ELR (cell line): Measurements from ENCODE around the gene RAB5B.

ENCODE experiments used
- DNase-seq: peaks from one replicate; pipeline ENCODE4 v3.0.0-alpha.2; 2015; ENCODE audit warnings: low read depth

Gene RAB5B

DNA sequence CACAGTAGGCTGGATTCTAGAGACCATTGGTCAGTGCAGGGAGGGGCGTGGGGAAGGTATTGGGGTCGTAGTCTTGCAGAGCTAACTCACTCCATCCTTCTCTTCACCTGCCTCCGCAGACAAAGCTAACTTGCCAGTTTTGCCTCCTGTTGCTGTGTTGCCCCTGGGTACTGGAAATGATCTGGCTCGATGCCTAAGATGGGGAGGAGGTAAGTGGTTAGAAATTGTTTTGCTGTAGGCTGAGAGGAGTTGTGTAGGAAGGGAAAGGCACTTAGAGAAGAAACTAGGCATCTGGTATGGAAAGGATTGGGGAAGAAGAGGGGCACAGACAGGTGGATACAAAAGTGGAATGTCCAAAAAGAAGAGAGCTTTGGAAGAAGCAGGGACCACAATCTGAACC, 31.8 kb upstream of the RAB5B start:
- no peak for DNase-seq

DNA sequence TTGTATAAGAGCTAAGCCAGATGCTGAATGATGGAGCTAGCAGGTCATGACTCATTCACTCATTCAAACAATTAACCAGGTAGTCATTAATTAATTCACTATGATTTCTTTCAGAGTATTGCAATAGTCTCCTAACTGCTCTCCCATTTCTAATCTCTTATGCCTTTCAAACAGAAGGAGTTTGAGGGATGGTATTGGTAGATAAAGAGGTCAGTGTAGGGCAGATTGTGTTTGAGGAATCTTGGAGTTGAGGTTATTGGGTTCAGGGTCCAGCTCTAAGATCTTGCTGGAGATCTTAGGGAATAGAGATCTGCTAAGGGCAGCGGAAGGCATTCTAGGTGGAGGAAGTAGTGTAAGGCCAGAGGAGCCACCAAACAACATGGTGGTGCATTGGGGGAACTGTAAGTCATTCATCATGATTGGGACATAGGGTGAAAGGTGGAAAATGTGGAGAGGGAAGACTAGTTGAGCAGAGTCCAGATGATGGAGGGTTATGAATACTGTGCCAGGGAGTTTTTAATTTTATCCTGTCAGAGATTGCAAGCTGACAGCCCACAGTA, 31.2 kb upstream of the RAB5B start:
- DNase-seq: no peak

DNA sequence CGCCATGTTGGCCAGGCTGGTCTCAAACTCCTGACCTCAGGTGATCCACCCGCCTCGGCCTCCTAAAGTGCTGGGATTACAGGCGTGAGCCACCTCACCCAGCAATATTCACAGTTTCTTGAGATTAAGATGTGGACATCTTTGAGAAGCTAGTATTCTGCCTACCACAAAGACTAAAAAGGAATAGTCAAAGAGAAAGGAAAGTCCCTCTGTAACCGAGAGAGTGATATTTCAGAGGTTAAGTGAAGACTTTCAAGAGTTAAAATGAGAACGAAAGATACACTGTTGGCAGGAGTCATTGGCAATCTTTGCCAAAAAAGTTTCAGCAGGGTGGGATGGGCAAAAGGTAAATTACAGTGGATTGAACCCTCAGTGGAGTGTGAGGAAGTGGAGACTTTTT, 27.3 kb upstream of the RAB5B start:
- DNase-seq: no peak

DNA sequence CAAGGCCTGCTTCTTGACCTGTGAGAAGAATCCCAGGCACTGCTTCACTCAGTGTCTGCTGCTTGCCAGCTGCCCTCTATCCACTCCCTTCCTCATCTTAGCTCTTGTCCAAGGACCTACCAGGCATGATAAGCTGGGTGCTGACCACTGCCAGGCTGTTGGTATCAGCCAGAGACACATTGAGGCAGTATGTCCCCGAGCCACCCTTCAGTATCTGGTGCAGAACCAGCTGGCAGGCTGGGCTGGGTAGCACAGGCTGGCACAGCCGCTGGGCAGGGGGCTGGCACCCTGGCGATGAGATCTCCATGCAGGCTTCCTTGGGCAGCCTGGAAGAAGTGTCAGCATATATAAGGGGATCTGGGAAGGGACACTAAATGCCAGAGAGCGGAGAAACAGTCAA, 18.5 kb upstream of the RAB5B start:
- DNase-seq: no peak

DNA sequence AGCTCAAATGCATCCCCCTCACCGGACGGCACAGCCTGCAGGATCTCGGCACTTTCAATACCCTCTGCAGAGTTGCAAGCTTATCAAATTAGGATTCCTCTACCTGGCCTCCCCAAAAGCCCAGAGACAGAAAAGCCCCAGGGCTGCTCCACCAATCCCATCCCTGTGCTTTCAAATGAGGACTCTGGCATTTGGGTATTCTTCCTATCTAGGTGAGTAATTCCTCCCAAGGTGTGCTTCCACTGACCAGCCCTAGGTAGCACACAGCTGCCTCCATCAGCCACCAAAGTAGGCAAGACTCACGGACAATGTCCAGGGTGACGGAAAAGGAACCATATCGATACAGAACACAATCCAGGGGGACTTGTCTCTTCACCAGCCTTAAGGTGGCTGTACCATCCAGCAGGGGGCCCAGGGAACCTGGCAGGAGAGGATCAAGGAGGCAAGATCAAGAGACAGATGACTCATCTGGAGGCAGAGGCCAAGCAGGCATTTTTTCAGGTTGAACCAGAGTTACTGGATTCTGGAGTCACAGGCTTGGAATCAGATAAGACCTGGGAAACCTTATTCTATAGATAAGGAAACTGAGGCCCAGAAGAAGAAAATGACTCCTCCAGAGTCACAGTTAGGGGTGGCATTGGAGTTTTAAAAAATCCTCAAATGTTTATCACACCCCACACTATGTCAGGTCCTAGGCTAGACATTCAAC, 17.9 kb upstream of the RAB5B start:
- peak; percentile 90 for DNase-seq

DNA sequence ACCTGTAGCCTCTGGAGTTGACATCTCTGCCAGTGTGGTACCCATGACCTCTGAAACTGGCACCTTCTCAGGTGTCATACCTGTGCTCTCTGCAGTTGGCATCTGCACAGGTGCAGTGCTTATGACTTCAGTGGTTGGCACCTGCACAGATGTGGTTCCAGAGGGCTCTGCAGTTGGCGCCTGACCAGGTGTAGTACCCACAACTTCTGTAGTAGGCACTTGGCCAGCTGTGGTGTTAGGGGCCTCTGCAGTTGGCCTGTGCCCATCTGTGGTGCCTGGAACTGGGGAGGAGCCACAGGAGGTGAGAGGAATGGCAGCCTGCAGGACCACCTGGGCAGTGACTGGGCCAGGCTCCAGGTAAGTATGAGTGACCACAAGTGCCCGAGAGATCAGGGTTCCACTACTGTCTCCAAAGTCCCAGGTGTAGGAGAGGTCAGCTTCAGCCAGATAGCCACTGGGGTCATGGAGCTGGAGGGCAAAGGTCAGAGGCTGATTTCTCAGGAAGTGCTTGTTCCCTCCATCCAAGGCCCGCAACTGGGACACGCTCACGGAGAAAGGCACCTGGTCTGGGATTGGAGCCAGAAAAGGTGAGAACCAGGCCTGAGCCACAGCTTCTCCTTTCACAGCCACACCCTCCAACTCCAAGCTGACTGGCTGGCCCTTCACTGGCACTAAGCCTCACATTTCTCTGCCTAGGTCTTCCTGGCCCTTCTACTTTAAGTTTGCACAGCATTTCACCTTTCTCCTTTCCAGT, 16.6 kb upstream of the RAB5B start:
- no peak for DNase-seq

DNA sequence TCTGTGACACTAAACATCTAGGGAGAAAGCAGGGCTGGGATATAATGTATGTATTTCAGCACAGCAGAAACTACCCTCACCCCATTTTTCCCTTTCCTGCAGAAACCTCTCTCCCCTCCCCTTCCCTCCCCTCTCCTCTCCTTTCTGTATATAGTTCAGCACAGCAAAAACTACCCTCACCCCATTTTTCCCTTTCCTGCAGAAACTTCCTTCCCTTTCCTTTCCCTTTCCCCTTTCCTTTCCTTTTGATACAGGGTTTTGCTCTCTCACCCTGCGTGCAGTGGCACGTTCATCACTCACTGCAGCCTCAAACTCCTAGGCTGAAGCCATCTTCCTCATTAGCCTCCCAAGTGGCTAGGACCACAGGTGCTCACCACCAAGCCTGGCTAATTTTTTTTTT, 10.1 kb upstream of the RAB5B start:
- DNase-seq: no peak

DNA sequence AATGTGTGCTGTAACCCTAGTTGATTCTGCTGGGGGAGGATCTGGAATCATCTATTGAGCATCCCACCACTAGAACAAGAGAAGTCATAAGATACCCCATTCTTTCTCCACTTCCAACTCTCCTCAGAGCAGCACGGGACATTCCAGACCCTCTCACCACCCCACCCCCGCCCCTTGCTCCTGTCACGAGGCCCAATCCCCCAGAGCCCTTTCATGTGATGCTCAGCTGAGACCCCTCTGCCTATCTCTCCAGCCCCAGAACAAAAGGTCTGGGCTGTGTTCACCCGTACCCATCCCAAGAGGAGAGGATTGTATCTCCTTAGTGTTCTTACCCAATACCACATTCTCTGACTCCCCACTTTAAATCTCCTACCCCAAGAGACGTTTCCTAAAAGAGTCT, 8.6 kb upstream of the RAB5B start:
- no peak for DNase-seq

DNA sequence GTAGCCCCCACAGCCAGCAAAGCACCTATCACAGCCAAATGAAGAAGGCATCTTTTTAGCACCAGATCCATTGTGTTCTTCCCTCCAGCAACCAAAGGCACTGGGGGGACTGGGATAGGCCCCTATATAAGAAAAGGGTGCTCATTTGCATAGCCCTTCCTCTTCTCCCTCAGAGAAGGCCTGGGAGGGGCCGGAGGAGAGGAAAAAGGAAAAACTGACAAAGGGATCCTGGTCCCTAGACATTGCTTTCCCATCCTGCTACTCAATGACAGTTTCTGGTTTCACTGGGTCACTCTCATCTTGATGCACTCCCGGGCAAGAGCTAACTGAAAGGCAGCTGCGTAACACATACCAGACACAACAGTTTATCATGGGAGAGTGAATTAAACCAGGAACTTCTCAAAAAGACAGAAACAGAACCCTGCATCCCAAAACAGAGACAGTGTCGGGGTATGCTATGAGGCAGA, 7.9 kb upstream of the RAB5B start, which contains the start of gene PMEL:
TSS of gene PMEL (minus strand) at position 102 of the 467 bp plus-strand sequence. CDS start at position 71, 31 bp downstream.
- DNase-seq: no peak

DNA sequence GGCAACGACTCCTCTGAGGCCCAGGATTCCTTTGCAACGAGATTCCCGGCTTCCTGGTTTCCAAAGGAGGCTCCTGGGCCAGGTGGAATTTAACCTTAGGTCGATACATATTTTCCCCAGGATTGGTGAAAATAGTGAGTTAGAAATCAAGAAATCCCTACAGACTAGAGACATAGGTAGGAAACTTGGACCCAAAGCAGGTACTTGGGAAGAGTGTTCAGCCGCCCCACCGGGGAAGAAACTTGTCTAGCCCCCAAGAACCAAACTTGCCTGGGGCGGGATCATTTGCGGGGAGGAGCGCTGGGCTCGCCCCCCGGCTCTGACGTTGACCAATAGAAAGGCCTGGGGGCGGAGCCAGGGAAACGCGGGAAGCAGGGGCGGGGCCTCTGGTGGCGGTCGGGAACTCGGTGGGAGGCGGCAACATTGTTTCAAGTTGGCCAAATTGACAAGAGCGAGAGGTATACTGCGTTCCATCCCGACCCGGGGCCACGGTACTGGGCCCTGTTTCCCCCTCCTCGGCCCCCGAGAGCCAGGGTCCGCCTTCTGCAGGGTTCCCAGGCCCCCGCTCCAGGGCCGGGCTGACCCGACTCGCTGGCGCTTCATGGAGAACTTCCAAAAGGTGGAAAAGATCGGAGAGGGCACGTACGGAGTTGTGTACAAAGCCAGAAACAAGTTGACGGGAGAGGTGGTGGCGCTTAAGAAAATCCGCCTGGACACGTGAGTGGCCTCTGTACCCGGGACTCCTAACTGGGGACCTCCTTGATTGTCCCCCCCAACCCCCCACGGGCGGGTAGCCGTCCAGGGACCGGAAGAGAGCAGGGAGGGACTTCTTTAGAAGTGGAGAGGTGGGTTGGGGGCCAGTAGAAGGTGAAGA, 7.2 kb upstream of the RAB5B start, which contains the start of gene CDK2:
TSS of gene CDK2 (plus strand) at position 423 of the 874 bp plus-strand sequence. CDS start at position 602, 179 bp downstream.
- DNase-seq: peak; percentile 94

DNA sequence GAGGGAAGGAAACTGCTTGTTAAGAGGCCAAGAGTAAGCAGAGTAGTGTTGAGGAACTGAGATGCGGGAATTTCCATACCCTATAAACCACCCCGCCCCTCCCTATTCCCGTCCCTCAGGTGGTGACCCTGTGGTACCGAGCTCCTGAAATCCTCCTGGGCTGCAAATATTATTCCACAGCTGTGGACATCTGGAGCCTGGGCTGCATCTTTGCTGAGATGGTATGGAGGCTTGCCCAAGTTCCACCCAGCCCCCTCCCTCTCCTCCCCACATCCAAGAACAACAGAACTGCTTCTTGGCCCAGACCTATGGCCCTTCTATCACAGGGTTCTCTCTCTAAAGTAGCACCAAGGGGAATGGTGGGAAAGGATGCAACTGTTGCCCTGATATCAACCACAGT, 4.5 kb upstream of the RAB5B start:
- no peak for DNase-seq

DNA sequence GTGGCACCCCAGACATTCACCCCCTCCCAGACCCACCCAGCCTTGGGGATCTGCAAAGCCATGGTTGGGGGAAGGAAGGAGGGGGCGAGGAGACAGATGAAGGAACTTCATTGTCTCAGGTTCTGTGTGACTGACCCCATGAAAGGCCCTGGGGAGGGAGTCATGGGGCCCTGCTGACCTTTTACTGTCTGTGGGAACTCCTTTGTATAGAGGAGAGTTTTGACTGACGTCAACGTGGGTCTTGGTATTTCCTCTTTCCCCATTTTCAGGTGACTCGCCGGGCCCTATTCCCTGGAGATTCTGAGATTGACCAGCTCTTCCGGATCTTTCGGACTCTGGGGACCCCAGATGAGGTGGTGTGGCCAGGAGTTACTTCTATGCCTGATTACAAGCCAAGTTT, 3.1 kb upstream of the RAB5B start:
- peak; percentile 81 for DNase-seq

DNA sequence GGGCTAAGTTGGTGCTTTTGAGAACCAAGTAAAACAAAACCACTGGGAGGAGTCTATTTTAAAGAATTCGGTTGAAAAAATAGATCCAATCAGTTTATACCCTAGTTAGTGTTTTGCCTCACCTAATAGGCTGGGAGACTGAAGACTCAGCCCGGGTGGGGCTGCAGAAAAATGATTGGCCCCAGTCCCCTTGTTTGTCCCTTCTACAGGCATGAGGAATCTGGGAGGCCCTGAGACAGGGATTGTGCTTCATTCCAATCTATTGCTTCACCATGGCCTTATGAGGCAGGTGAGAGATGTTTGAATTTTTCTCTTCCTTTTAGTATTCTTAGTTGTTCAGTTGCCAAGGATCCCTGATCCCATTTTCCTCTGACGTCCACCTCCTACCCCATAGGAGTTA, 1.8 kb upstream of the RAB5B start:
- peak; percentile 82 for DNase-seq

DNA sequence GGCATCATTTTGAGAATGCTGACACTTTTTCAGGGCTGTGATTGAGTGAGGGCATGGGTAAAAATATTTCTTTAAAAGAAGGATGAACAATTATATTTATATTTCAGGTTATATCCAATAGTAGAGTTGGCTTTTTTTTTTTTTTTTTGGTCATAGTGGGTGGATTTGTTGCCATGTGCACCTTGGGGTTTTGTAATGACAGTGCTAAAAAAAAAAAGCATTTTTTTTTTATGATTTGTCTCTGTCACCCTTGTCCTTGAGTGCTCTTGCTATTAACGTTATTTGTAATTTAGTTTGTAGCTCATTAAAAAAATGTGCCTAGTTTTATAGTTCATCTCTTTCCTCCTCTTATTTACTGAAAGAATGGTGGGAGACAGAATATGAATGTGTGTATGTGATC, 1.4 kb upstream of the RAB5B start:
- DNase-seq: no peak

DNA sequence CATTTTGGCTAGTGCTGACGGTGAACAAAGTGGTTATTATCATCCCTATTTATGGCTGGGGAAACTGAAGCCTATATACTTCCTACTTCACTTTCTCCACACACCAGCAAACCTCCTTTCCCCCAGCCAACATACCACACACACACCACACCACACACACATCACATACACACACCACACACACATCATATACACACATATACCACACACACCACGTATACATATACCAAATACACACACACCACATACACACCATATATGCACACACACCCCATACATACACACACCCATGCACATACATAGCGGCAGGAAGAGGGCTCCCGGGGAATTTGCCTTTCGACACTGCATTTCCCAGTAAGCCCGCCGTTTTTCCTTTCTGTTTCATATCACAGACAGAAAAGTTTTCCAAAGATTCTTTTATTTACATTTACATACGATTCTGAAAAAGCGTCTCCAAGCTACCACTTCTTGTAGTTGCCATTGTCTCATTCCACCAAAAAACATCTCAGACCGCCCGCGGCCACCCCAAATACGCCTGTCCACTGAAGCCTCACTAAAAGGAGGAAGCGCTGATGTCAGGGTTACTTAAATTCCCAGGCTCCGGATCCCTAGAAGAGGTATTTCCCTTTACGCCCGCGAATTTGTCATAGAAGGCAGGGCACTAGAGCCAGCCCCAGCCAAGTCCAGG, 823 bp upstream of the RAB5B start:
- DNase-seq: no peak

DNA sequence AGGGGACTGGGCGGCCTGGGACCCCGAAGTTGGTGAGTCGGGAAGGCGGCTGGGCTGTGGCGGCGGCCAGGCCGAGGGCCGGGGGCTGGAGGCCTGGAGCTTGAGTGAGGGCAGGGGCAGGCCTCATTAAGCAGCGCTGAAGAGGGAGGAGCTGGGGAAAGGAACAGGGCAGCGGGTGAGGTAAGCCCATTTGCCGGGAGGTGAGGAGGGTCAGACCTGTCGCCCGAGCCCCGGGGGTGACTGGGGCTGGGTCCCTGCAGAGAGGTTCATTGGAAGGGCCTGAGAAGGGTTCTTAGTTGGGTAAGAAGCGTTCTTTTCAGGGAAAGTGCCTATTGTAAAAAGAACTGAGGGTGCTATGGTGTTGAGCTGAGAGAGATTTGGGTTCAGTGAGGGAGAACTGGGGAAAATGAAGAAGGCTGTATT, 441 bp downstream of the RAB5B start:
- DNase-seq: peak; percentile 64

DNA sequence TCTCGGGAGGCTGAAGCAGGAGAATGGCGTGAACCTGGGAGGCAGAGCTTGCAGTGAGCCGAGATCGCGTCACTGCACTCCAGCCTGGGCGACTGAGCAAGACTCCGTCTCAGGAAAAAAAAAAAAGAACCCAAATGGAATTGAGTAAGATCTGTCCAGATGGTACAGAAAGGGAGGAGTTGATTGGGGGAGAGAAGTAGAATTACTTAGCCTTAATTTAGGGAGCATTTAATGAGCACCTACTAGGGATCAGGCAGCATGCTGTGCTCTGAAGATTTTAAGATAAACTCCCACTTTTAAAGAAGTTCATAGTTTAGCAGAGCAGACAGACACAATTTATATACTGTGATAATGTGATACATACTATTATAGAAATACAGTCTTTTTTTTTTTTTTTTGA, 4.5 kb downstream of the RAB5B start:
- no peak for DNase-seq

DNA sequence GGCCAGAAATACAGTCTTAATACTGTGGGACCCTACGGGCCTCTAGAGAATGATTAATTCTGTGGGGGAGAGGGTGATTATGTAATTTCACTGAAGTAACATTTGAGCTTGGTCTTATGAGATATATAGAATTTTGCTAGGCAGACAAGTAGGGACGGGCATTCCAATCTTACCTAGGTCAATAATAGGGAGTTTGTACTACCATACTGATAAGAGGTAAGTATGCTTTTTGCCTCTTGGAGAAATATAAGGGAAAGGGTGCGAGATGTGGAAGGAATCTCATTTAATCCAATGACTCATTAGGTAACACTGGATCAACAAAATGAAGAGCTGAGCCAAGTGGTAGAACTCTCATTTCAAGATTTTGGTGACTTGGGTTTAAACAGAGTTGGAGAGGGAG, 5.2 kb downstream of the RAB5B start:
- DNase-seq: no peak

DNA sequence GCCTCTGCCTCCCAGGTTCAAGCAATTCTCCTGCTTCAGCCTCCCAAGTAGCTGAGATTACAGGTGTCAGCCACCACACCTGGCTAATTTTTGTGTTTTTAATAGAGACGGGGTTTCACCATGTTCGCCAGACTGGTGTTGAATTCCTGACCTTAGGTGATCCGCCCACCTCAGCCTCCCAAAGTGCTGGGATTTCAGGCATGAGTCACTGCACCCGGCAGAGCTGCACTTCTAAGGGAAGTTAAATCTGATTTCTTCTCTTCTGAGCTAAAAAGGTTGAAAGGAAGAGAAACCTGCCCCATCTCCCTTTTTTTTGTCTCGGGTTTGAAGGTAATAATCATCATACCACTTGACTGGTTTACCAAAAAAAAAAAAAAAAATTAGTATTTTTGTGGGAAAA, 8.0 kb downstream of the RAB5B start:
- peak; percentile 23 for DNase-seq

DNA sequence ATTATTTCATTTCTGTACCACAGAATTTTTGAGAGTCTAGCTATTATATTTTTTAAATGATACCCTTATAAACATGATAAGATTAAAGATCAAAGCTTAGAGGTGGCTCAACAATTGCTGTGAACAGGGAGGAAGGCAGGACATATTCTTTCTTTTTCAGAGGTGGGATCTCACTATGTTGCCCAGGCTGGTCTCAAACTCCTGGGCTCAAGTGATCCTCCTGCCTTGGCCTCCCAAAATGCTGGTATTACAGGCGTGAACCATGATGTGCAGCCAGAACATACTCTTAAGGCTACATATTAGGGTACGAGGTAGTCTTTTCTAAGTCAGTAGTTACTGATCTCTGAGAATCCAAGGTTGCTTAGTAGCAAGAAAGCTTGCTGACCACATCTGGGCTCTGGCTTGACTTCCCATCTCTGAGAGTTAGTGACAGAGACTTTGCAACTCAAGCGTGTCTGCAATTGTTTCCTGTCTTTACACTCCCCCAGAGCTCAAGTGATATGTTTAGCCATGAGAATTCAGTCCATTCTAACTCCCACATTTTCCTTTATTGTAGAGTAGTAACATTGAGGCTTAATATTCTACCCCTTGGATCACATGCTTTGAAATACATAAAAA, 8.6 kb downstream of the RAB5B start:
- no peak for DNase-seq

DNA sequence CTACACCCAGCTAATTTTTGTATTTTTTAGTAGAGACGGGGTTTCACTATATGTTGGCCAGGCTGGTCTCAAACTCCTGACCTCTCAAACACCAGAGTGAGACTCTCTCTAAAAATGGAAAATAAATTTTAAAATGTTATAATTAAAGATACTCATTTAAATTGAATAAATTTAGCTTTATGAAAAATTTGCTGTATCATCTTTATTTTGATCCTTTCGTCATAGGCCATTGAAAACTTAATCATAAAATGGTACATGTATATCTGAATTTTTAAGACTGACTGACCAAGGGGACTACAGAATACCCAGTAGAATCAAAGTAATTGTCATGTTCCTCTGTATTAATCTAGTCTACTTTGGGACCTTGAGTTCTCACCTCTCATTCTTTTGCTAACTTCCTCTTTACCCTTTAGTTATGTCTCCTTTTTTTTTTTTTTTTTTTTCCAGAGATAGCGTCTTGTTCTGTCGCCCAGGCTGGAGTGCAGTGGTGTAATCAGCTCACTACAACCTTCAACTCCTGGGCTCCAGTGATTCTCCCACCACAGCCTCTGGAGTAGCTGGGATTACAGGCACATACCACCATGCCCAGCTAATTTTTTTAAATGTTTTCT, 9.5 kb downstream of the RAB5B start:
- no peak for DNase-seq
